Endodermal cell (in vitro differentiated cells): ENCODE measurements around the gene VGLL1. TPM values are rescaled to one million over a fixed set of nuclear protein-coding genes. Genes with fewer than 3 reads are reported as not detected.

Experiments used
- DNase-seq: peaks from one replicate; pipeline ENCODE4 v3.0.0-alpha.2; 2017
- H3K27ac ChIP-seq: 2 replicates; pipeline ENCODE4 v1.5.1; 2013; ENCODE audit warnings: mild to moderate bottlenecking, low read depth, low read length, moderate library complexity
- H3K27me3 ChIP-seq: 2 replicates; pipeline ENCODE4 v1.6.1; 2013; ENCODE audit warnings: mild to moderate bottlenecking, low read length, moderate library complexity; ENCODE audit not compliant: insufficient read depth, control insufficient read depth, poor library complexity, severe bottlenecking
- H3K36me3 ChIP-seq: 2 replicates; pipeline ENCODE4 v1.7.0; 2013; ENCODE audit warnings: mild to moderate bottlenecking, low read length, moderate library complexity; ENCODE audit not compliant: control insufficient read depth, insufficient read depth
- H3K4me1 ChIP-seq: one replicate; pipeline ENCODE4 v1.7.0; 2013; ENCODE audit warnings: low read length; ENCODE audit not compliant: control insufficient read depth, insufficient read depth
- H3K4me3 ChIP-seq: 2 replicates; pipeline ENCODE4 v1.5.1; 2013; ENCODE audit warnings: mild to moderate bottlenecking, low read length, moderate library complexity
- H3K9ac ChIP-seq: 2 replicates; pipeline ENCODE4 v1.6.1; 2013; ENCODE audit warnings: mild to moderate bottlenecking, low read length, moderate library complexity; ENCODE audit not compliant: poor library complexity, severe bottlenecking; ENCODE audit errors: extremely low read depth
- H3K9me3 ChIP-seq: 2 replicates; pipeline ENCODE4 v1.6.1; 2013; ENCODE audit warnings: mild to moderate bottlenecking, low read length, moderate library complexity; ENCODE audit not compliant: control insufficient read depth
- H3K27ac Mint-ChIP-seq: 2 replicates; pipeline ENCODE4 v1.8.0; 2020; ENCODE audit warnings: mixed read lengths
- H3K27me3 Mint-ChIP-seq: 2 replicates; pipeline ENCODE4 v1.8.0; 2021; ENCODE audit warnings: mild to moderate bottlenecking, mixed read lengths; ENCODE audit not compliant: insufficient read depth
- H3K36me3 Mint-ChIP-seq: 2 replicates; pipeline ENCODE4 v1.8.0; 2020; ENCODE audit warnings: low read depth, mixed read lengths
- H3K4me1 Mint-ChIP-seq: 2 replicates; pipeline ENCODE4 v1.8.0; 2020; ENCODE audit warnings: mixed read lengths
- H3K4me3 Mint-ChIP-seq: 2 replicates; pipeline ENCODE4 v1.8.0; 2020; ENCODE audit warnings: mild to moderate bottlenecking, moderate library complexity, mixed read lengths
- H3K9me3 Mint-ChIP-seq: 2 replicates; pipeline ENCODE4 v1.8.0; 2020; ENCODE audit warnings: mild to moderate bottlenecking, mixed read lengths
- WGBS, 2 experiments: methylation state at CpG; one replicate each; pipeline versions ENCODE4 v1.1.5 to v1.1.7; 2013; ENCODE audit warnings: missing lambda C conversion rate in 2 of 2, mixed read lengths in 1 of 2; ENCODE audit not compliant: insufficient coverage in 1 of 2, insufficient read length in 1 of 2; 5-methylcytosine and 5-hydroxymethylcytosine counted together
- total RNA-seq, 2 donors: library from RNA; stranded (reverse); fragmentation: NEBNext Ultra II Directional in 1 of 2; extraction: Animal tissue kit (Norgen Biotek cat#: 25700) in 1 of 2; gene quantifications; 2 replicates in 1 of 2; 3 replicates in 1 of 2; pipeline ENCODE4 v1.2.1, GENCODE V29; 2021
- TF ChIP-seq, protein P1 (sequence below): fragments of 200-600 bp; sonication (generic); conservative IDR thresholded peaks from 2 replicates; pipeline ENCODE4 v1.5.0; 2021; ENCODE audit warnings: antibody characterized with exemption, mild to moderate bottlenecking

Gene VGLL1
- total RNA-seq, 2 donors from 2014 or later = not detected

GRCh38 chrX:136582624-136583023 is 50.6 kb downstream of the VGLL1 start:
- Mint-ChIP-seq H3K9me3 (peaks cover 55% of the 10 kb centered on the region), H3K27me3 (peaks cover 18% of the 10 kb centered on the region), H3K4me3 (no peak overlapping the region), H3K4me1 (peaks cover 26% of the 10 kb centered on the region), H3K36me3 (no peaks in the 10 kb centered on the region), H3K27ac (no peak overlapping the region)
- no peak overlapping the region for H3K9ac ChIP-seq
- peaks cover 4% of the 10 kb centered on the region for H3K27me3 ChIP-seq
- H3K27ac ChIP-seq = no peak overlapping the region
- TF ChIP-seq, protein P1, sequence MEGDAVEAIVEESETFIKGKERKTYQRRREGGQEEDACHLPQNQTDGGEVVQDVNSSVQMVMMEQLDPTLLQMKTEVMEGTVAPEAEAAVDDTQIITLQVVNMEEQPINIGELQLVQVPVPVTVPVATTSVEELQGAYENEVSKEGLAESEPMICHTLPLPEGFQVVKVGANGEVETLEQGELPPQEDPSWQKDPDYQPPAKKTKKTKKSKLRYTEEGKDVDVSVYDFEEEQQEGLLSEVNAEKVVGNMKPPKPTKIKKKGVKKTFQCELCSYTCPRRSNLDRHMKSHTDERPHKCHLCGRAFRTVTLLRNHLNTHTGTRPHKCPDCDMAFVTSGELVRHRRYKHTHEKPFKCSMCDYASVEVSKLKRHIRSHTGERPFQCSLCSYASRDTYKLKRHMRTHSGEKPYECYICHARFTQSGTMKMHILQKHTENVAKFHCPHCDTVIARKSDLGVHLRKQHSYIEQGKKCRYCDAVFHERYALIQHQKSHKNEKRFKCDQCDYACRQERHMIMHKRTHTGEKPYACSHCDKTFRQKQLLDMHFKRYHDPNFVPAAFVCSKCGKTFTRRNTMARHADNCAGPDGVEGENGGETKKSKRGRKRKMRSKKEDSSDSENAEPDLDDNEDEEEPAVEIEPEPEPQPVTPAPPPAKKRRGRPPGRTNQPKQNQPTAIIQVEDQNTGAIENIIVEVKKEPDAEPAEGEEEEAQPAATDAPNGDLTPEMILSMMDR = no peak
- no peak overlapping the region for H3K4me3 ChIP-seq
- 80 to 94% methylated on average over 1 to 3 of the region's 3 CpGs for WGBS, 2 experiments
- no peak for DNase-seq
- no peaks in the 10 kb centered on the region for H3K36me3 ChIP-seq
- H3K4me1 ChIP-seq = peaks cover 5% of the 10 kb centered on the region
- no peaks in the 10 kb centered on the region for H3K9me3 ChIP-seq

DNA sequence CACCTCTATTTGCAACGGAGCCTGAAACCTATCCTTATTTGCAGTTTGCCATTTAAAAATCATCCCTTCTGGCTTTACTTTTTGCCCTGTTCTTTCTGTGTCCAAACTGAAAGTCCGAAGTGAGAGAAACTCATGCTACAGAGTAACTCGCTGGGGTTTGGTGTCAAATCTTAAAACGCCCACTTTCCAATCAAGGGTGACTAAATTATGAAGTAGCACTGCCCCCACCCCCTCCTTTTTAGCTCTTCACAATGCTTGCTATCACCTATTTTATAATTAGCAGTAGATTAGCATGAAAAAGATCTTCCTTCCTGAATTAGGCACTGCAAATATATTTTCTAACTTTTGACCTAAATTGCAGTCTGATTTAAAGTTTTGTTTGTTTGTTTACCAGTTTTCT is 52.5 kb downstream of the VGLL1 start:
- no peak overlapping the region for H3K27ac Mint-ChIP-seq
- Histone ChIP-seq H3K9me3 (no peaks in the 10 kb centered on the region), H3K27me3 (peaks cover 3% of the 10 kb centered on the region), H3K4me1 (peaks cover 5% of the 10 kb centered on the region), H3K36me3 (no peaks in the 10 kb centered on the region), H3K4me3 (no peak overlapping the region), H3K9ac (no peak overlapping the region), H3K27ac (no peak overlapping the region)
- 83 to 87% methylated on average over 3 to 4 of the region's 4 CpGs for WGBS, 2 experiments
- peaks cover 12% of the 10 kb centered on the region for H3K27me3 Mint-ChIP-seq
- TF ChIP-seq, protein P1 = no peak
- no peak for DNase-seq
- peaks cover 26% of the 10 kb centered on the region for H3K4me1 Mint-ChIP-seq
- no peaks in the 10 kb centered on the region for H3K36me3 Mint-ChIP-seq
- H3K4me3 Mint-ChIP-seq = no peak overlapping the region
- H3K9me3 Mint-ChIP-seq = peaks cover 53% of the 10 kb centered on the region

GRCh38 chrX:136585262-136585661 is 53.2 kb downstream of the VGLL1 start:
- Mint-ChIP-seq H3K36me3 (no peaks in the 10 kb centered on the region), H3K9me3 (peaks cover 54% of the 10 kb centered on the region), H3K4me1 (peaks cover 26% of the 10 kb centered on the region), H3K4me3 (no peak overlapping the region), H3K27ac (no peak overlapping the region), H3K27me3 (peaks cover 8% of the 10 kb centered on the region)
- TF ChIP-seq, protein P1 = no peak
- Histone ChIP-seq H3K27ac (no peak overlapping the region), H3K9ac (no peak overlapping the region), H3K4me3 (no peak overlapping the region), H3K4me1 (peaks cover 10% of the 10 kb centered on the region), H3K36me3 (no peaks in the 10 kb centered on the region), H3K27me3 (no peaks in the 10 kb centered on the region), H3K9me3 (no peaks in the 10 kb centered on the region)
- DNase-seq = no peak
- 84 to 100% methylated on average over 4 to 5 of the region's 5 CpGs for WGBS, 2 experiments
